Measurements from ENCODE around the gene SEMA4A.

SEMA4A gene

DNA sequence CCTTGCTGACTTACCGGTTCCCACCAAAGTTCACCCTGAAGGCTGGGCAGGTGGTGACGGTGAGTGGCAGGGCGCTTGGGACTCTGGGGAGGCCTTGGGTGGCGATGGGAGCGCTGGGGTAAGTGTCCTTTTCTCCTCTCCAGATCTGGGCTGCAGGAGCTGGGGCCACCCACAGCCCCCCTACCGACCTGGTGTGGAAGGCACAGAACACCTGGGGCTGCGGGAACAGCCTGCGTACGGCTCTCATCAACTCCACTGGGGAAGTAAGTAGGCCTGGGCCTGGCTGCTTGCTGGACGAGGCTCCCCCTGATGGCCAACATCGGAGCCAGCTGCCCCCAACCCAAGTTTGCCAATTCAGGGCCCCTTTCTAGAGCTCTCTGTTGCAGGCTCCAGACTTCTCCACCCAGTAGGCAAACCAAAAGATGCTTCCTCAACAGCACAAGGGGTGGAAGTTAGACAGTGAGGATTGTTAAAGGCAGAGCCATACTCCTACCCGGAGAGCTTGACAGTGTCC is 16.4 kb upstream of the SEMA4A start:
- DNase-seq = no peak

GRCh38 chr1:156138458-156138867 is 14.9 kb upstream of the SEMA4A start:
- DNase-seq = no peak

GRCh38 chr1:156140879-156141707 is 12.3 kb upstream of the SEMA4A start:
- DNase-seq = no peak

DNA sequence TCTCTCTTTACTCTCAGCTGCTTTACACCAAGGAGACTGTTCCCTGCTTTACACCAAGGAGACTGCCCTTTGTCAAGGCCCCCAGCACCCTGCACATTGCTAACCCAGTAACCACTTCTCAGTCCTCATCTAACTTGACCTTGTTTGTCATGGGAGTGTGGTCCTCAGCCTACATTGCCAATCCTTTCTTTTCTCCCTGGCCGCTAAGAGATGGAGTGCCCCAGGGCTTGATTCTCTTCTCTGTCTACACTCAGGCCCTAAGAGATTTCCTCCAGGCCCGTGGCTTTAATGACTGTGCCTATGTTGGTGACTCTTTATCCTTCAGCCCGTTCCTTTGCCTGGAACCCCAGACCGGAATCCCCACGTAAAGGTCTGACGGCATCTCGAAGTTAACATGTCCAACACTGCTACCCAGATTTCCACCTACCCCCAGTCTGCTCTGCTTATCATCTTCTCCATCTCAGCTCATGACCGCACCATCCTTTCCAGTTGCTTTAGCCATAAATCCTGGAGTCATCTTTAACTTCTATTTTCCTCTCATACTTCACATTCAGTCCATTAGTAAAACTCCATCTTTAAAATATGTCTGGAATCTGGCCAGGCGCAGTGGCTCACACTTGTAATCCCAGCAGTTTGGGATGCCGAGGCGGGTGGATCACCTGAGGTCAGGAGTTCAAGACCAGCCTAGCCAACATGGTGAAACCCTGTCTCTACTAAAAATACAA is 9.5 kb upstream of the SEMA4A start:
- DNase-seq = peak; percentile 80

- DNase-seq = no peak
Measured at GRCh38 chr1:156144742-156145141, 8.6 kb upstream of the SEMA4A start.

- no peak for DNase-seq
Measured at GRCh38 chr1:156145650-156146019, 7.8 kb upstream of the SEMA4A start.

GRCh38 chr1:156146020-156146768 is 7.2 kb upstream of the SEMA4A start:
- peak; percentile 93 for DNase-seq

- no peak for DNase-seq
Measured at GRCh38 chr1:156146769-156147405, 6.5 kb upstream of the SEMA4A start.

- no peak for DNase-seq
Measured at GRCh38 chr1:156148216-156148615, 5.2 kb upstream of the SEMA4A start.

- no peak for DNase-seq
Measured at GRCh38 chr1:156149374-156150332, 3.7 kb upstream of the SEMA4A start.

GRCh38 chr1:156150333-156151011 is 2.9 kb upstream of the SEMA4A start:
- no peak for DNase-seq

- peak; percentile 37 for DNase-seq
Measured at GRCh38 chr1:156151093-156151688, 2.2 kb upstream of the SEMA4A start.

- DNase-seq = no peak
Measured at GRCh38 chr1:156152628-156153027, 757 bp upstream of the SEMA4A start.

GRCh38 chr1:156154317-156154749 is 948 bp downstream of the SEMA4A start:
- no peak for DNase-seq

- no peak for DNase-seq
Measured at GRCh38 chr1:156155756-156156510, 2.5 kb downstream of the SEMA4A start.

DNA sequence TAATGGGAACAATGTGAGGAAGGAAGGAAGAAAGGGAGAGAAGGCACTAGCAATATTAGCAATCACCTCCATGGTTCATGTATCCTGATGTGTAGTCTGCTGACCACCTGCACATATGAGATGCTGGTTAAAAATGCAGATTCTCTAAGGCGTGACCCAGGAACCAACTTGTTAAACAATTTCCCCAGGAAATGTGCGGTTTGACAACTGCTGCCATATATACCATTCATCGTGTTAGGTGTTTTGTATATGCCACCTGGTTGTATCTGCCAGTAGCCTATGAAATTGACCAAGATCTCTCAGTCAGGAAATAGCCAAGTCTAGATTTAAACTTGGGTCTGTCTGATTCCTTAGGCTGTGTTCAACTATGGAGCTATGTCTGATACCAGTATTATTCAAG is 4.1 kb downstream of the SEMA4A start:
- no peak for DNase-seq

GRCh38 chr1:156157966-156158365 is 4.6 kb downstream of the SEMA4A start:
- no peak for DNase-seq

DNA sequence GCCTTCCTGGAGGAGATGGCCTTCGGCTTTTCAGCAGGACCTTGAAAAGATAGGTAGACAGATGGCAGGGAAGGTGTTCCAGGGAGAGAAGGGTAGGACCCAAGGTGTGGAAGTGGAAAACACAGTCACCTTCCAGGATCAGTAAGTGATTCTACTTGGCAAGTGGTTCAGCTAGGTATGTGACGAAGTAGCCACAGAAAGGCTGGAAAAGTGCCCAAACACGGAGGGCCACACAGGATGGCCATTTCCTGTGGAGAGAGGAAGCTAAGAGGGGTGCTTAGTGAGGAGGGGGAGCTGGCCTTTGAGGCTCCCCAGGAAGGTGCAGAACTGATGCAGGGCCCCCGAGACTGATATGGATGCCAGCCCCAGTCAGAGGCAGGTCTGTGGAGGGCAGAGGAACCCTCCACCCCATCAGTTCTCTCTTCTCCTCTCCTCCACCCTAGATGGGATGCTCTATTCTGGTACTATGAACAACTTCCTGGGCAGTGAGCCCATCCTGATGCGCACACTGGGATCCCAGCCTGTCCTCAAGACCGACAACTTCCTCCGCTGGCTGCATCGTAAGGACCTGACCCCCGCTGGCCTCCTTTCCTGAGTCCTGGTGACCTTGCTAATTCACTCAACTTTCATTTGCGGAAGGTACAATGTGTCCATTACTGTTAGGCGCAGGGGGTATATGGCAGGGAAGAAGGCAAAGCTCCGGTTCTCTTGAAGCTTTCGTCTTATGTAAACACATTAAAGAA is 6.8 kb downstream of the SEMA4A start:
- no peak for DNase-seq

DNA sequence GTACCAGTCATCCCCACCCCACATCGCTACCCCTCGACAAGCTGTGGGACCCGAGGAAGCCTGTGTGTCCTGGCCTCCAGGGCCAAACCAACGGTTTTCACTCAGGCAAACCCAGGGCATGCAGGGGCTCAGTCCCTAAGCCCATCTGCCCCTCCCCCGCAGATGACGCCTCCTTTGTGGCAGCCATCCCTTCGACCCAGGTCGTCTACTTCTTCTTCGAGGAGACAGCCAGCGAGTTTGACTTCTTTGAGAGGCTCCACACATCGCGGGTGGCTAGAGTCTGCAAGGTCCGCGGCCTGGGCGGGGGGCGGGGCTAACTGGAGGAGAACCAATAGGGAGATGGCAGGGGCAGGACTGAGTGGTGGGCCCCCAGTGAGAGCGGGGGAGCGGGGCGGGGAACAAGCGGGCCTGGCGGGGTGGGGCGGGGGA is 7.4 kb downstream of the SEMA4A start:
- DNase-seq = peak; percentile 82
